IPS-15b (cell line): ENCODE measurements around the gene GAK.

Experiments used
- H3K27me3 ChIP-seq: one replicate; pipeline ENCODE4 v1.6.1; 2013; ENCODE audit warnings: low read length; ENCODE audit not compliant: control insufficient read depth, insufficient read depth
- H3K36me3 ChIP-seq: one replicate; pipeline ENCODE4 v1.6.1; 2013; ENCODE audit warnings: low read length; ENCODE audit not compliant: control insufficient read depth, insufficient read depth
- H3K4me1 ChIP-seq: one replicate; pipeline ENCODE4 v1.6.1; 2013; ENCODE audit warnings: mild to moderate bottlenecking, low read length; ENCODE audit not compliant: control insufficient read depth, insufficient read depth
- H3K4me3 ChIP-seq: one replicate; pipeline ENCODE4 v1.5.1; 2013; ENCODE audit warnings: low read depth, low read length
- H3K9ac ChIP-seq: one replicate; pipeline ENCODE4 v1.6.1; 2013; ENCODE audit warnings: low read depth, mild to moderate bottlenecking, low read length
- H3K9me3 ChIP-seq: one replicate; pipeline ENCODE4 v1.6.1; 2013; ENCODE audit warnings: mild to moderate bottlenecking, low read length; ENCODE audit not compliant: control insufficient read depth, insufficient read depth

GAK gene

GRCh38 chr4:835148-836002, 96.7 kb downstream of the GAK start:
- no peaks in the 10 kb centered on the region for H3K27me3 ChIP-seq
- no peak overlapping the region for H3K9ac ChIP-seq
- no peaks in the 10 kb centered on the region for H3K36me3 ChIP-seq
- H3K4me1 ChIP-seq, result no peaks in the 10 kb centered on the region
- H3K4me3 ChIP-seq, result no peak overlapping the region
- H3K9me3 ChIP-seq, result peaks cover 4% of the 10 kb centered on the region

GRCh38 chr4:834368-835147, 97.6 kb downstream of the GAK start:
- Histone ChIP-seq H3K9me3 (peaks cover 4% of the 10 kb centered on the region), H3K4me1 (no peaks in the 10 kb centered on the region), H3K36me3 (no peaks in the 10 kb centered on the region), H3K4me3 (no peak overlapping the region), H3K27me3 (no peaks in the 10 kb centered on the region), H3K9ac (no peak overlapping the region)

- Histone ChIP-seq H3K4me3 (no peak overlapping the region), H3K9me3 (peaks cover 4% of the 10 kb centered on the region)
Measured at GRCh38 chr4:833731-834367, 98.3 kb downstream of the GAK start.

GRCh38 chr4:833156-833555, 99.0 kb downstream of the GAK start:
- H3K9ac ChIP-seq, result no peak overlapping the region
- H3K27me3 ChIP-seq, result peaks cover 2% of the 10 kb centered on the region
- H3K4me3 ChIP-seq, result no peak overlapping the region
- peaks cover 4% of the 10 kb centered on the region for H3K9me3 ChIP-seq
- no peaks in the 10 kb centered on the region for H3K36me3 ChIP-seq
- no peaks in the 10 kb centered on the region for H3K4me1 ChIP-seq

More at GRCh38 chr4:833731-834367, 98.3 kb downstream of the GAK start:
- Histone ChIP-seq H3K36me3 (no peaks in the 10 kb centered on the region), H3K27me3 (no peaks in the 10 kb centered on the region), H3K9ac (no peak overlapping the region), H3K4me1 (no peaks in the 10 kb centered on the region)

- Histone ChIP-seq H3K4me1 (no peaks in the 10 kb centered on the region), H3K27me3 (peaks cover 8% of the 10 kb centered on the region), H3K4me3 (no peak overlapping the region), H3K9ac (no peak overlapping the region), H3K9me3 (no peaks in the 10 kb centered on the region), H3K36me3 (no peaks in the 10 kb centered on the region)
Measured at GRCh38 chr4:832536-832935, 99.6 kb downstream of the GAK start.

- Histone ChIP-seq H3K4me3 (no peak overlapping the region), H3K4me1 (no peaks in the 10 kb centered on the region), H3K9me3 (no peaks in the 10 kb centered on the region), H3K9ac (no peak overlapping the region), H3K27me3 (peaks cover 12% of the 10 kb centered on the region), H3K36me3 (no peaks in the 10 kb centered on the region)
Measured at GRCh38 chr4:832108-832507, 100.0 kb downstream of the GAK start.

GRCh38 chr4:831483-831805, 100.7 kb downstream of the GAK start:
- Histone ChIP-seq H3K9ac (no peak overlapping the region), H3K4me1 (no peaks in the 10 kb centered on the region), H3K9me3 (no peaks in the 10 kb centered on the region), H3K27me3 (peaks cover 12% of the 10 kb centered on the region), H3K4me3 (no peak overlapping the region), H3K36me3 (no peaks in the 10 kb centered on the region)

GRCh38 chr4:830601-831482, 101.3 kb downstream of the GAK start:
- Histone ChIP-seq H3K9me3 (no peaks in the 10 kb centered on the region), H3K27me3 (peaks cover 12% of the 10 kb centered on the region), H3K9ac (no peak overlapping the region), H3K4me3 (no peak overlapping the region), H3K36me3 (no peaks in the 10 kb centered on the region), H3K4me1 (no peaks in the 10 kb centered on the region)

GRCh38 chr4:829761-830600, 102.1 kb downstream of the GAK start:
- H3K27me3 ChIP-seq, result peaks cover 16% of the 10 kb centered on the region
- no peak overlapping the region for H3K9ac ChIP-seq
- no peaks in the 10 kb centered on the region for H3K4me1 ChIP-seq

GRCh38 chr4:829291-829690, 102.8 kb downstream of the GAK start:
- Histone ChIP-seq H3K4me1 (no peaks in the 10 kb centered on the region), H3K9ac (no peak overlapping the region), H3K36me3 (no peaks in the 10 kb centered on the region), H3K9me3 (no peaks in the 10 kb centered on the region), H3K27me3 (peaks cover 23% of the 10 kb centered on the region), H3K4me3 (no peak overlapping the region)

More at GRCh38 chr4:829761-830600, 102.1 kb downstream of the GAK start:
- no peaks in the 10 kb centered on the region for H3K9me3 ChIP-seq
- H3K4me3 ChIP-seq, result no peak overlapping the region
- no peaks in the 10 kb centered on the region for H3K36me3 ChIP-seq
